Nephron (organoid): ENCODE data around the gene TLR5.
A peak's percentile ranks its signal among the peaks of the same experiment; 100 is the strongest.

Source experiments
- H3K27ac Mint-ChIP-seq, 3 experiments: 2 replicates each; pipeline ENCODE4 v1.8.0; 2020; ENCODE audit warnings: mixed read lengths in 3 of 3, mild to moderate bottlenecking in 2 of 3, moderate library complexity in 1 of 3
- H3K27me3 Mint-ChIP-seq: 2 replicates; pipeline ENCODE4 v1.8.0; 2021; ENCODE audit warnings: low read depth, mild to moderate bottlenecking, moderate library complexity, mixed read lengths
- H3K36me3 Mint-ChIP-seq: 2 replicates; pipeline ENCODE4 v1.8.0; 2020; ENCODE audit warnings: low read depth, mixed read lengths
- H3K4me1 Mint-ChIP-seq: 2 replicates; pipeline ENCODE4 v1.8.0; 2020; ENCODE audit warnings: mixed read lengths
- H3K4me3 Mint-ChIP-seq, 3 experiments: 2 replicates each; pipeline ENCODE4 v1.8.0; 2020; ENCODE audit warnings: mild to moderate bottlenecking in 3 of 3, mixed read lengths in 3 of 3, moderate library complexity in 2 of 3
- H3K9me3 Mint-ChIP-seq: 2 replicates; pipeline ENCODE4 v1.8.0; 2020; ENCODE audit warnings: mixed read lengths
- TF ChIP-seq, protein P1 (sequence below), 3 experiments: fragments of 200-600 bp; sonication (generic); IDR thresholded peaks; one replicate each; pipeline ENCODE4 v1.5.0; 2021; ENCODE audit warnings: antibody characterized with exemption in 3 of 3; ENCODE audit not compliant: unreplicated experiment in 3 of 3

The TLR5 gene

GRCh38 chr1:223079498-223079897, 63.5 kb downstream of the TLR5 start:
- peaks cover 27% of the 10 kb centered on the region for H3K27me3 Mint-ChIP-seq
- no peak overlapping the region for H3K4me3 Mint-ChIP-seq
- no peaks in the 10 kb centered on the region for H3K36me3 Mint-ChIP-seq
- TF ChIP-seq, protein P1, sequence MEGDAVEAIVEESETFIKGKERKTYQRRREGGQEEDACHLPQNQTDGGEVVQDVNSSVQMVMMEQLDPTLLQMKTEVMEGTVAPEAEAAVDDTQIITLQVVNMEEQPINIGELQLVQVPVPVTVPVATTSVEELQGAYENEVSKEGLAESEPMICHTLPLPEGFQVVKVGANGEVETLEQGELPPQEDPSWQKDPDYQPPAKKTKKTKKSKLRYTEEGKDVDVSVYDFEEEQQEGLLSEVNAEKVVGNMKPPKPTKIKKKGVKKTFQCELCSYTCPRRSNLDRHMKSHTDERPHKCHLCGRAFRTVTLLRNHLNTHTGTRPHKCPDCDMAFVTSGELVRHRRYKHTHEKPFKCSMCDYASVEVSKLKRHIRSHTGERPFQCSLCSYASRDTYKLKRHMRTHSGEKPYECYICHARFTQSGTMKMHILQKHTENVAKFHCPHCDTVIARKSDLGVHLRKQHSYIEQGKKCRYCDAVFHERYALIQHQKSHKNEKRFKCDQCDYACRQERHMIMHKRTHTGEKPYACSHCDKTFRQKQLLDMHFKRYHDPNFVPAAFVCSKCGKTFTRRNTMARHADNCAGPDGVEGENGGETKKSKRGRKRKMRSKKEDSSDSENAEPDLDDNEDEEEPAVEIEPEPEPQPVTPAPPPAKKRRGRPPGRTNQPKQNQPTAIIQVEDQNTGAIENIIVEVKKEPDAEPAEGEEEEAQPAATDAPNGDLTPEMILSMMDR (IDR thresholded peaks at IDR 0.05; ENCODE audit: unreplicated experiment in 3 of 3) = no peak
- H3K4me1 Mint-ChIP-seq = peaks cover 29% of the 10 kb centered on the region
- H3K9me3 Mint-ChIP-seq = no peaks in the 10 kb centered on the region
- peak overlapping the region in 1 of 3 experiments; percentile 16 for H3K27ac Mint-ChIP-seq

DNA sequence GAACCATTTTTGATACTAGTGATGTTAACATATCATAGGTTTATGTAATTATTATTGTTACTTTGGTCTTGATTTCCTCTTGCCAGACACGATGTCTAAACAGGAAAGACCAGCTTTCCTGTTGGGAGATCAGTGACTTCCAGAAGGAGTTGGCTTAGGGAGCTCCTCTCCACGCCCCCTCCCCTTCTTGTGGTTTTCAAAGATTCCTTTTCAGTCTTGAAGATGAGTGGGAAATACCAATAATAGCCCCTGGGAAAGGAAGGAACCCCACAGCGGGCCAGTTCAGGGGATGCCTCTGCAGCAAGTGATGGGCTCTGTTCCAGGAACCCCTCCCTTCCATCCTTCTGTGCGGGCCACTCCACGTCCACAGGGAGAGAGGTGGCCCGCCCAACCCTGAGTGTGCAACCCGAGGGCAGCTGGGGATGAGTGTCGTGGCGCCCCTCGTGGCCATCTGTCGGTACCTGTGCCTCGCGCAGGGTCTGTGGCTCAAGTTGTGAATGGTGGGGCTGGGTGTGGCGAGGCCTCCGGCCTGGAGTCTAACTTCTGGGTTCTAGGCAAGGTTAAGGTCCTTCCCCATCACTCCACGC, 65.7 kb downstream of the TLR5 start:
- Mint-ChIP-seq H3K4me1 (peaks cover 28% of the 10 kb centered on the region), H3K36me3 (no peaks in the 10 kb centered on the region), H3K9me3 (no peaks in the 10 kb centered on the region), H3K27me3 (peaks cover 28% of the 10 kb centered on the region), H3K4me3 (no peak overlapping the region), H3K27ac (no peak overlapping the region)
- TF ChIP-seq, protein P1 (IDR thresholded peaks at IDR 0.05; ENCODE audit: unreplicated experiment in 3 of 3) = no peak

DNA sequence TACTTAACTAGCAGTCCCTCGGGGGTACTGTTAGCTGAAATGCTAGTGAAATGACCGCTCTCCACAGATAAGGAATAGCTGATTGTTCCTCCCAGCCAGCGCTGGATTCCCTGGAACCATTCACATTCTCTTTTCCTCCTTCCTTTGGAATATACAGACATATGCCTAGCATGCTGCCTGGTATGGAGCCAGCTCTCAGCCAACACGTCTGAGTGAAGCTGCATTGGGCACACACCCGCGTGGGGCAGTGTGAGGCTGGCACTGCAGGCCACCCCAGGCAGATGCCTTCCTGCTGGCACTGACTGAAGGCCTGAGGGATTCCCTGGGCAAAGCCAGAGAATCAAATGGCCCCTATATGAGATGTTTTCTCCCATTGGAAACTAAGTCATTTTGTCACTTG, 66.7 kb downstream of the TLR5 start:
- peaks cover 28% of the 10 kb centered on the region for H3K27me3 Mint-ChIP-seq
- no peak overlapping the region for H3K4me3 Mint-ChIP-seq
- TF ChIP-seq, protein P1 (IDR thresholded peaks at IDR 0.05; ENCODE audit: unreplicated experiment in 3 of 3) = no peak
- no peaks in the 10 kb centered on the region for H3K36me3 Mint-ChIP-seq
- H3K4me1 Mint-ChIP-seq = peaks cover 28% of the 10 kb centered on the region
- H3K9me3 Mint-ChIP-seq = no peaks in the 10 kb centered on the region
- no peak overlapping the region for H3K27ac Mint-ChIP-seq

DNA sequence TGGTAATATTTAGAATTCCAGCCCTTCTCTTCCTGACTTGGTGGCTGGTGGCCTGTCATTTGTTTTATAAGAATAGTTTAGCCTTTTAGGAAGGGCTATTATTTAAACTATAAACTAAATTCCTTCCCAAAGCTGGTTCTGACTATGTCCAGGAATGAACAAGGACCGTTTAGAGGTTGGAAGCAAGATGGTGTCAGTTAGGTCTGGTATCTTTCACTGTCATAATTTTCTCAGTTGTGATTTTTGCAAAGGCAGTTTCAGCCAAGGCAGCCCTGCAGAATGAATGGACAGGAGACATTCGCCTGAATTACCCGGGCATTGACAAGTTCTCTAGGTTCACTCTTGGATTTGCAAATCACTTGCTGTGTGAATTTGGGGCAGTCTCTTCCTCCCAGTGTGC, 67.2 kb downstream of the TLR5 start:
- peaks cover 28% of the 10 kb centered on the region for H3K4me1 Mint-ChIP-seq
- TF ChIP-seq, protein P1 (IDR thresholded peaks at IDR 0.05; ENCODE audit: unreplicated experiment in 3 of 3) = no peak
- H3K27ac Mint-ChIP-seq = no peak overlapping the region
- H3K36me3 Mint-ChIP-seq = no peaks in the 10 kb centered on the region
- H3K9me3 Mint-ChIP-seq = no peaks in the 10 kb centered on the region
- no peak overlapping the region for H3K4me3 Mint-ChIP-seq
- peaks cover 28% of the 10 kb centered on the region for H3K27me3 Mint-ChIP-seq

- TF ChIP-seq, protein P1 (IDR thresholded peaks at IDR 0.05; ENCODE audit: unreplicated experiment in 3 of 3) = no peak
- Mint-ChIP-seq H3K4me1 (peaks cover 26% of the 10 kb centered on the region), H3K27ac (peak overlapping the region; percentile 3 to 41 (median 40)), H3K36me3 (no peaks in the 10 kb centered on the region), H3K9me3 (no peaks in the 10 kb centered on the region), H3K27me3 (peaks cover 23% of the 10 kb centered on the region), H3K4me3 (no peak overlapping the region)
Measured at GRCh38 chr1:223074445-223075300, 68.4 kb downstream of the TLR5 start.
